Measurements from ENCODE around the gene CEP112.

CEP112 gene

DNA sequence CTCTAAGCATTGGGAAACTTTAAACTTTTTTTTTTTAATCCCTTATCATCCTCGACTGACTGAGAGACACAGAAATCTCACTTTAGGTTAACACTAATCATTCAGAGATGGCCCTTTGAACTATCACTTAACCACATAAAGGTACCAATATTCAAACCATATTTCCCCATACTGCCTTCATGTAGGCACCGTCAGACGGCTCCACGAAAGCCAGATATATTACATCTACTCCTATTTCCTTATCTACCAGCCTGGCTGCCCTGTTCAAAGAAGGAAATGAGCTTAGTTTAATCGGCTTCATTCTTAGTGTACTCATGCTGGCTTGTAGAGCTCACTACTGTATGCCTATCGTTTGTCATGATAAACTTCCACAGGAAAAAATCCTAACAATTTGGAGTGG lies 270.9 kb downstream of the CEP112 start:
- FAIRE-seq = no peak

DNA sequence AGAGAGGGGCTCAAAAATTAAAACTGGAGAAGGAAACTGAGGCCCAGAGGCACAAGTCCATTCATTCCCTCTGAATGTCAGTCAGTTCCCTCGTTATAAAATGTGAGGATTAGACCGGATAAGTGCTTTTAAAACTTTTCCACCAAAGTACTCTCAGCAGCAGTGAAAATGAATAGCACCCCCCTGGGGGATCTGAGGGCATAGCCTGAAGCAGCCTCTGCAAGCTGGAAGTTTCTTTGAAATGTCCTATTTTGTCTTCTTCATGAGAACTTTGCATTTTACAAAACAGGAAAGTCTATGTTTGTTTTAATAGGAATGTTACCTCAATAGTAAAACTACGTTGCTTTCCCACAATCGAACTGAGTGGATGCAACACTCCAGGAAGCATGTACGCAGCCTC lies 273.0 kb downstream of the CEP112 start:
- no peak for FAIRE-seq

GRCh38 chr17:65918500-65918899 lies 273.4 kb downstream of the CEP112 start:
- no peak for FAIRE-seq

GRCh38 chr17:65917560-65917959 lies 274.4 kb downstream of the CEP112 start:
- FAIRE-seq = no peak

DNA sequence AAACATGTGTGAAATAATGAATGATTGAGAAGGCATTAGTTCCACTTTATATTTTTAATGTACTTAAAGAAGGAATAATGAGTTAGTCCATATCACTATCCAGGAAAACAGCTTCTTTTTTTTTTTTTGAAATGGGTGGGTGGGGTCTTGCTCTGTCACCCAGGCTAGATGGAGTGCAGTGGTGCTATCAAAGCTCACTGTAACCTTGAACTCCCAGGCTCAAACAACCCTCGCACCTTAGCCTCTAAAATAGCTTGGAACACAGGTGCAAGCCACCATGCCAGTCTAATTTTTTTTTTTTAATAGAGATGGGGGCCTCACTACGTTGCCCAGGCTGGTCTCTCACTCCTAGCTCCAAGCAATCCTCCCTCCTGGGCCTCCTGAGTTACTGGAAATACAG lies 275.5 kb downstream of the CEP112 start:
- FAIRE-seq = no peak

DNA sequence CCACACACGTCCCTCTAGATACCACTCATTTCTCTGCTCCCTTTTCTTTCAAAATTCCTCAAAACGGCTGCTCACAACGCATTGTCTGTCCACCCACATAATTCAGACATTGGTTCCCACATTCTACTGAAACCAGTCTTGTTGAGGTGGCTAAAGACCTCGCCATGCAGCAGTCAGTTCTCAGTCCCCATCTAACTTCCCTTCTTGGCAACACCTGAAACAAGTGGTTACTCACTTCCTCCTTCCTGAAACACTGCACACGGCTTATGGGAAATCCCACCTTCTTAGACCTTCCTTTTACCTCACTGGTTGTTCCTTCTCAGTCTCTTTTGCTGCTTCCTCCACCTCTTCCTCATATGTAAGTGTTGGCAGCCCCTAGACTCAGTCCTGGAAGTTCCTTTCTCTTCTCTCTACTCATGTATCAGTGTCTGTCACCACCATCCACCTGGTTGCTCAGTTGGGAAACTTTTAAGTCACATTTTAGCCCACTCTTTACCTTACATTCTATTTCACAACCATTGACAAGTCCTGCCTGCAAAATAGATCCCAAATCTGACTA lies 277.1 kb downstream of the CEP112 start:
- FAIRE-seq = no peak

DNA sequence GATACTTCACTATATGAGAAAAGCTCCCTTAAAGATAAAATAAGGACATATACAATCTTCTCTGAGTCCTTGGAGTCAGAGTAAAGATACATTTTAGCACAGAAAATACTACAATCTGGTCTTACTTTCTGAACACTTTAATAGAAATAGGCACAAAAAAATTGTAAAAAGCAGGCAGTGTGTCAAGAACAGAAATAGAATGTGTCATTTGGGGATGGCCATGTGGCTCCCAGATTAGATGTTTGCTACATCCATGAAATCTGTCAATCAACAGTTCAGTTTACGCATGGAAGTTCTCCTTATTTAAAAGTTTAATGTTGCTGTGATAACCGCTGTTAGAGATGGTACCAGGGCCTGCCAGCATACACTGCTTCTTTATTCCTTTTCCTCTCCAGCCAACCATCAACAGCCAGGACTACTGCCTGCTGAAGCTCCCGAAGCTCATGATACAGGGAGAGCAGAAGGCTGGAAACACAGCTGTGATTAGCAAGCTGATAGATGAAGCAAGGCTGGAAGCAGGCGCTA lies 278.5 kb downstream of the CEP112 start:
- no peak for FAIRE-seq

GRCh38 chr17:65910836-65911235 lies 281.1 kb downstream of the CEP112 start:
- no peak for FAIRE-seq

DNA sequence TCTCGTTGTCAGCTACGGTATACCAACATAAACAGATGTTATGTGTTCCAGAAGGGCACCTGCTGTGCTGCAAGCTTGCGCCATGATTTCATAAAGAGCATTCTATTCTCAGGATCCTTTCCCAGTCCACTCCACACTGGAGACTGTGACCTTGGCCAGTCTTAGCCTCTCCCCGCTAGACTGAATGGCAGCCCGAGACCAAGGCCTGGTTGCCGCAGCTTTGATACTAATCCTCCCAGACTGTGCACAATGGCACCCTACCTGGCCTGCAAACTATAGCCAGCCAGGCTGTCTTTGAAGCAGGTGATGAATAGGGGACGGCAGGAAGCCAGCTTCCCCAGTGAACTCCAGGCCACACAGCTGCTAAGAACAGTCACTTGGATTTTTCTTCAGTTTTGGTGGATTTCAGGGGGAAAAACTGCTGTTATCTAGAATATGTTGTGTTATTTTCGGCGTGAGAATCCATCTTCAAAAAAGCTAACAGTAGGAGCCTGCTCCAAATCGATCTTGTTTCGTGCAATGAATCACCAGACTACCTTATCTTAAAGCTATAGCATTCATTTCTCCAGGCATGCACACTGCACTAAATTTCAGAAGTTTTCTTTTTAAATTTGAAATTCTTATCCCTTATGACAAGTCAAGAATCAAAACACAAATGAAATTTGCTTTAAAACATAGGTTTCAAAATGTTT lies 289.0 kb downstream of the CEP112 start:
- FAIRE-seq = no peak

GRCh38 chr17:65902155-65902554 lies 289.8 kb downstream of the CEP112 start:
- no peak for FAIRE-seq

DNA sequence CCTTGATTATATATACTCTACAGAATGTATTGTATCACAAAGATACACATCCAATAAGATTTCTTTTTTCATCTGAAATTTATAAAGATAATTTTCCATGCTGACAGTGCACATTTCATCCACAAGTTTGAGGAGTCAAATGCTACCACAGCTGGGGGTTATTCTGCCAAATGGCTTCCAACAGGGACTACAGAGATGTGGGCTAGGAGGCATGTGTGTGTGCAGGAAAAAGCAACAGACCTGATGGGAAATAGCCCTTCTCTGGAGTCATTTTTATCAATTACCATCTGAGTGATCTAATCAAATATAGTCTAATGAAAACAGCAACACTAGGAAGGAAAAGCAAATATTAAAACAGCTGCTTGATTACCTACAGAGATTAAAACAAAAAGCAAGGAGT lies 290.5 kb downstream of the CEP112 start:
- no peak for FAIRE-seq

DNA sequence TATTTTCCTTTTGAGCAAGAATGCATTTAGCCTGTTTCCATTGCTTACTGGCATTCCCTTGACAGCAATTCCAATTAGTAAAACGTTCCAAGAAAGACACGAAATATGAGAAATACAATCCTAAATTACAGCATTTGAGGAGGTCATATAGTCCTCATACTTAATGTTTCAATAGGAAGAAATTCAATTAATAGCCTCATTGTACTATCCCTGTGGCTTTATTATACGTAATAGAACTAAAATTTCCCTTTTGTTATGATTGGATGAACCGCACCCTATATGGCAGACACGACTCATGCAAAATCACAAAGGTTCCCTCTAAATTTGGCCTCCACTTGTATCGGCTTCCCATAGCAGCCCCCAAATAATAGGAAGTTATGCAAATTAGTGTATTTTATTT lies 291.7 kb downstream of the CEP112 start:
- FAIRE-seq = no peak

DNA sequence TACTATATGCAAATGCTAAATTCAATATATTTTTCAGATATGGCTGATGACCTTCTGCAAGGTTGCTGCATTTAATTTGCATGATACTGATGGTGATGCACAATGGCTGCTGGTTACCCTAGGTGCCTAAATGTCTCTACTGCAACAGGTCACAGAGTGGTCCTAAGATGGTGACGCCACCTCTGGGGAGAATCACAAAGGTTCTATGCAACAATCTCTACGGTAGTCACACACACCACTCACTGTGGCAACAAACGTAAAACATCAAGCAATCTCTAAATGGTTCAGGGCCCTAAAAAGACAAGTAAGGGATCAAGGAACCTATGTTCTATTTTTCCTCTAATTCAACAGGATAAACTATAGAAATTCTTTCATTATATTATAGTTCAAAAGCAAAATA lies 293.3 kb downstream of the CEP112 start:
- no peak for FAIRE-seq

GRCh38 chr17:65896889-65897288 lies 295.0 kb downstream of the CEP112 start:
- FAIRE-seq = no peak

DNA sequence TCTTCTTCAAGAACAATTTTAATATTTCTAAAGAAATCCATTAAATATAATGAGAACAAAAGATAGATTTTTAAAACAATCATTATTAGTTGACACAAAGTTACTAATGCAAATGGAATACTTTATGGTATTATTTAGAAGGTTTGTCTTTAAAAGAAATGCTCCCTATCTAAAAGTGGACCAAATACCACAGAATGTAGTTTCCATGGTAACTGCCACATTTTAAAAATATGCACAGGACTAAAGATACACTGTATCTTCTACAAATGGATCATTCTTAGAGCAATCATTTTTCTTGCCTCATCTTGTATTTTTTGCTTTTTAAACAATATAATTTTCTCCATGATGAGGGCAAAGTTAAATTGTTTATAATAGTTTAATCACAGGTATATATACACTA lies 296.0 kb downstream of the CEP112 start:
- no peak for FAIRE-seq

DNA sequence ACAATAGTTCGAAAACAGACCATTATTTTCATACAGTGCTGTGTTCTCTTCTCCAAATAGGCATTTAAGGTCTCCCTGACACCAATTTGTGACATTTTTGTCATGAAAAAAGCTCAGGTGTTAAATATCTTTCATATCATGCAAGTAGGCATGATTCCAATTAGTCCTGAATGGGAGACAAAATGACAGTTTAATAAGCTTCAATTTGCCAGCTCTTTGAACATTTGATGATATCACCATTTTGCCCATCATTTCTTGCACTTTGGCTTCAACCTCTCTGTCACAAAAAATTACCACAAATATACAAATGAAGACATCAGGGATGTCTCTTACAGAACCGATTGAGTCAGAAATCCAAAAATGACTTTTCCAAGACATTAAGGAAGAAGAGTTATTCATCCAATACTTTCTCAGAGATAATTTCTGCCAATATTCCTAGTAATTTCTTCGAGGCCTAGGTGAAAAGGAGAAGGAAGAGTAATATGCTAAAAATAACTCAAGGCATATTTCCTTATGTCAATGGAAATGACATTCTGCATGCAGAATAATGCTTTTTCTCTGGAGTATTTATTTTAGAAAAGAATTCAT lies 298.1 kb downstream of the CEP112 start:
- FAIRE-seq = no peak

DNA sequence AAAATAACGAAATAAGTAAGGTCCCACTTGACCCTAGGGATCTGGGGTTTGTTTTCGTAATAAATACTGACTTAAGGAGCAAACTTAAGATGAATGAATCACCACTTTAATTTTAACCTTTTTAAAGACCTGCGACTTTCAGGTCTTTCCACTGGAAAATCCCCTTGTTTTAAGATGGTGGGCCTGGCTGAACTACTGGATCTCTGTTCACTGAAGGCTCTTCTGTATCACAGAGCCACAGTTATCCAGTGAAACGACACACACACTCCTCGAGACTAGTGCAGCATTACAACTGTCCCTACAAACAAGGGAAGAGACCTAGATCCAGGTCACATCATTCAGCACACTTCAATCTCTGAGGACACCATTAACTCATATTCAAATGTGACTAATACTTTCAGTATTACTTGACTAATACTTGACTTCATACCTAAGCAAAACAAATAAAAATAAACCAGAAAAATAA lies 299.0 kb downstream of the CEP112 start:
- no peak for FAIRE-seq

- no peak for FAIRE-seq
Observed at GRCh38 chr17:65891231-65891735, 300.6 kb downstream of the CEP112 start.

GRCh38 chr17:65888649-65889048 lies 303.3 kb downstream of the CEP112 start:
- FAIRE-seq = no peak

GRCh38 chr17:65886315-65887245 lies 305.4 kb downstream of the CEP112 start:
- FAIRE-seq = no peak

DNA sequence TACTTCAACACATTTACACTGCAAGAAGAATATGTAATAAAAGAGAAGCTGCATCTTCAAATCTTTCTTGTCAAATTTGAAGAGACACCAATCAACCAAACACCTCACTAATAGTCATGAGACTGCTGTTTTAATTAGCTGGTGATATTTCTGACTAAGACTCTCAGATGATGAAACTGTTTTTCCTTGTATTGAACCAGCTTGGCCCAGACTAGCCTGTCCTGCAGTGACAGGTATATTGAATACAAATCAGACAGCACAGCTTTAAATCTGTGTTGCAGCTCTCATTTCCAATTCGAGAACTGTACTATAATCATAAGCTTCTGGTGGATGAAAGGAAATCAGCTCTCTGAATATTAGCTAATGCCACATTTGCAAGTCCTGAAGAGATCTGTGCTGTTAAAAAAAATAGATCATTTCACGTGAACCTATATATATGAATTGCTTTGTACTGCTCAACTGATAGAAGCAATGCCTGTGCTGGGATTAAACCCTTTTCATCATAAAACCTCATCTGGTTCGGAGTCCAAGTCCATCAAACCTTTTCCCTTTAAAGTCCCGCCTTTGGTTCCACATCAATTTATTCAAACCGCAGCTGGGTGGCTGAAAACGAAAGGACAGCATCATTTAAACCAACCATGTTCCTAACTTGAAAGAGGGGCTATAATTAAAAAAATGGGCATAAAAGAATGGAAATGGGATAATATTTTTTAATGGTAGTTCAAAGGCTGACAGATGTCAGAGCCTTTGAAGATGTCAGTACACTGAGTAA lies 306.2 kb downstream of the CEP112 start:
- FAIRE-seq = no peak

DNA sequence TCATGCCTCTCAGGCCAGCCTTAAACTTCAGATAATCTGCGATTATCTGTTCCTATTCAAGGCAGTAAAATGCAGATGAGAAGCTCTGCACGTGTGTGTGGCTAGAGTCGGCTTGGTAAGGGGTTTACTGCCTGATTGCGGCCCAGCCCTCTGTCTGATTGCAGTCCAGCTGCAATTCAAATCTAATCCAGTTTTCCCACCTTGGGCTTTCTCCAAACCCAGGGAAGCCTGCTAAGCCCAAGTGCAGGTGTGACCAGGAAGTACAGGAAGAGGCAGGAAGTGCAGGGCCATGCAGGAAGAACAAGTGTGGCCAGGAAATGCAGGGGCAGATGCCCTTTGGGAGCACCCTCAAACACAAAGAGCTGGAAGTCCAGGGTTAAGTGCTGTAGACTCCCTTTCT lies 314.9 kb downstream of the CEP112 start:
- FAIRE-seq = no peak
